K562 (cell line): ENCODE measurements around the gene PPY. TPM values are rescaled to one million over a fixed set of nuclear protein-coding genes. Genes with fewer than 3 reads are reported as not detected.
A peak's percentile ranks its signal among the peaks of the same experiment; 100 is the strongest.

Source experiments
- ATF1 ChIP-seq, 2 experiments: fragments of 450-650 bp in 1 of 2; IDR thresholded peaks; 2 replicates each; pipeline ENCODE4 v1.6.1; 2016; ENCODE audit warnings: missing compliant biosample characterization in 1 of 2, missing genetic modification characterization in 1 of 2
- CBFA2T2 ChIP-seq: fragments of 450-650 bp; conservative IDR thresholded peaks from 2 replicates; pipeline ENCODE4 v1.6.1; 2017; ENCODE audit warnings: mild to moderate bottlenecking
- CCNT2 ChIP-seq: IDR thresholded peaks from 2 replicates; pipeline ENCODE4 v1.6.1; 2011; ENCODE audit warnings: borderline replicate concordance, low read depth, mild to moderate bottlenecking, moderate library complexity, mixed read lengths, low read length; ENCODE audit not compliant: insufficient read length; ENCODE audit errors: extremely low read depth
- CHD2 ChIP-seq: IDR thresholded peaks from 2 replicates; pipeline ENCODE4 v1.6.1; 2011; ENCODE audit warnings: low read depth, low read length
- ESRRA ChIP-seq: fragments of 450-650 bp; IDR thresholded peaks from 2 replicates; pipeline ENCODE4 v1.6.1; 2014; ENCODE audit warnings: low read depth, mild to moderate bottlenecking, moderate library complexity, borderline replicate concordance
- ETV6 ChIP-seq, 3 experiments: fragments of 150-350 bp in 1 of 3; sonication (generic) in 1 of 3; formaldehyde crosslinking in 1 of 3; IDR thresholded peaks; 2 replicates each; pipeline versions ENCODE4 v1.6.1 to v1.8.0; 2014 to 2022; ENCODE audit warnings: borderline replicate concordance in 2 of 3, low read depth in 2 of 3, antibody characterized with exemption in 1 of 3, low read length in 1 of 3, mild to moderate bottlenecking in 1 of 3, missing genetic modification reagents in 1 of 3
- FUS ChIP-seq: fragments of 200-400 bp; formaldehyde crosslinking; optimal IDR thresholded peaks from 2 replicates; pipeline ENCODE3; 2017; ENCODE audit warnings: low read depth, low read length
- GABPA ChIP-seq: fragments of 200-800 bp; sonication (Bioruptor generic); conservative IDR thresholded peaks from 2 replicates; pipeline ENCODE4 v1.6.1; 2016; ENCODE audit warnings: low read depth, missing genetic modification characterization, missing compliant biosample characterization
- HMGN3 ChIP-seq: IDR thresholded peaks from 2 replicates; pipeline ENCODE4 v1.6.1; 2011; ENCODE audit warnings: borderline replicate concordance, low read depth, mild to moderate bottlenecking, mixed read lengths, low read length; ENCODE audit not compliant: insufficient read length; ENCODE audit errors: extremely low read depth
- HSF4 ChIP-seq: fragments of 250-450 bp; sonication (Bioruptor Pico); IDR thresholded peaks from 2 replicates; pipeline ENCODE4 v2.1.2; 2022; ENCODE audit warnings: mild to moderate bottlenecking, moderate library complexity, borderline replicate concordance
- JUNB ChIP-seq: fragments of 450-650 bp; formaldehyde crosslinking; conservative IDR thresholded peaks from 2 replicates; pipeline ENCODE4 v1.4.0; 2020; ENCODE audit warnings: mild to moderate bottlenecking
- JUND ChIP-seq, 2 experiments: IDR thresholded peaks; 2 replicates in 1 of 2; 3 replicates in 1 of 2; pipeline ENCODE4 v1.6.1; 2011; ENCODE audit warnings: borderline replicate concordance in 2 of 2, low read depth in 2 of 2, low read length in 2 of 2, improper control_type of control experiment in 1 of 2, missing biosample characterization in 1 of 2, missing genetic modification characterization in 1 of 2, missing genetic modification reagents in 1 of 2
- MCM5 ChIP-seq: fragments of 450-650 bp; IDR thresholded peaks from 2 replicates; pipeline ENCODE4 v1.6.1; 2016; ENCODE audit warnings: low read depth
- MYBL2 ChIP-seq, 2 experiments: fragments of 450-650 bp in 1 of 2; sonication (generic) in 1 of 2; formaldehyde crosslinking in 1 of 2; IDR thresholded peaks; 2 replicates each; pipeline versions ENCODE4 v1.6.1 to v1.8.1; 2017 to 2022; ENCODE audit warnings: borderline replicate concordance in 1 of 2, inconsistent platforms in 1 of 2, low read depth in 1 of 2, mild to moderate bottlenecking in 1 of 2, missing genetic modification reagents in 1 of 2, moderate library complexity in 1 of 2
- NFYB ChIP-seq: IDR thresholded peaks from 2 replicates; pipeline ENCODE4 v1.6.1; 2011; ENCODE audit warnings: mild to moderate bottlenecking, moderate library complexity; ENCODE audit not compliant: insufficient read length; ENCODE audit errors: extremely low read depth
- NR2C2 ChIP-seq, 2 experiments: fragments of 200-800 bp in 1 of 2; sonication (Bioruptor generic) in 1 of 2; sonication (generic) in 1 of 2; formaldehyde crosslinking in 1 of 2; IDR thresholded peaks; 2 replicates each; pipeline versions ENCODE4 v1.6.1 to v1.8.0; 2016 to 2022; ENCODE audit warnings: mild to moderate bottlenecking in 1 of 2, missing compliant biosample characterization in 1 of 2, missing genetic modification characterization in 1 of 2, missing genetic modification reagents in 1 of 2
- NUFIP1 ChIP-seq: fragments of 450-650 bp; IDR thresholded peaks from 2 replicates; pipeline ENCODE4 v1.6.1; 2018; ENCODE audit not compliant: partially characterized antibody
- SAP30 ChIP-seq: fragments of 200-600 bp; sonication (generic); IDR thresholded peaks from 2 replicates; pipeline ENCODE4 v1.6.1; 2012; ENCODE audit warnings: borderline replicate concordance, low read depth, mild to moderate bottlenecking, moderate library complexity, low read length, control low read depth, inconsistent platforms; ENCODE audit not compliant: insufficient read depth, poor library complexity, severe bottlenecking
- SNAPC5 ChIP-seq: fragments of 250-450 bp; sonication (Bioruptor Pico); IDR thresholded peaks from 2 replicates; pipeline ENCODE4 v1.8.0; 2021; ENCODE audit warnings: moderate library complexity, mild to moderate bottlenecking, inconsistent platforms
- SUPT5H ChIP-seq: fragments of 450-650 bp; IDR thresholded peaks from 2 replicates; pipeline ENCODE4 v1.6.1; 2016
- TAF15 ChIP-seq: fragments of 200-400 bp; formaldehyde crosslinking; IDR thresholded peaks from 2 replicates; pipeline ENCODE4 v1.6.1; 2017; ENCODE audit warnings: mild to moderate bottlenecking, low read depth, low read length, moderate library complexity
- TCF7 ChIP-seq: sonication (generic); IDR thresholded peaks from 2 replicates; pipeline ENCODE4 v1.6.1; 2016; ENCODE audit warnings: antibody characterized with exemption, borderline replicate concordance
- USF1 ChIP-seq: sonication (generic); formaldehyde crosslinking; IDR thresholded peaks from 2 replicates; pipeline ENCODE4 v1.9.0; 2022; ENCODE audit warnings: mild to moderate bottlenecking, missing genetic modification reagents
- ZNF224 ChIP-seq: sonication (generic); formaldehyde crosslinking; IDR thresholded peaks from 2 replicates; pipeline ENCODE4 v1.8.0; 2022; ENCODE audit warnings: mild to moderate bottlenecking, missing genetic modification reagents
- ZNF282 ChIP-seq: sonication (generic); formaldehyde crosslinking; IDR thresholded peaks from 2 replicates; pipeline ENCODE4 v1.8.1; 2023; ENCODE audit warnings: missing genetic modification reagents
- polyA plus RNA-seq, 8 experiments: library from polyadenylated mRNA; depleted of rRNA in 4 of 8; stranded (reverse) in 5 of 8; unstranded in 3 of 8; fragments of >200 nt; fragmentation: Nextera tagmentation in 2 of 8; fragmentation: Illumina TruSeq in 1 of 8; extraction: Ambion mirVana in 2 of 8; extraction: Trizol in 1 of 8; gene quantifications; 2 replicates each; pipeline versions ENCODE4 v1.2.1 to v1.2.3, GENCODE V29; 2011 to 2014; ENCODE audit warnings: inconsistent platforms in 1 of 8, missing spikeins in 1 of 8
- total RNA-seq, 7 experiments: library from RNA; depleted of rRNA in 6 of 7; stranded (reverse); fragments of >200 nt in 6 of 7; fragmentation: Illumina TruSeq in 2 of 7; extraction: Trizol in 2 of 7; gene quantifications; 2 replicates each; pipeline versions ENCODE4 v1.2.1 to v1.2.3, GENCODE V29; 2011 to 2021; ENCODE audit warnings: low replicate concordance in 1 of 7

The PPY gene
- total and polyA plus RNA-seq, 9 of the 15 experiments (the other 6 are each of a cell fraction or from before 2014, with no cell fraction given) = not detected

GRCh38 chr17:43983515-43984411 lies 41.5 kb upstream of the PPY start (continued):
- TF ChIP-seq ESRRA (peak; percentile 85), HMGN3 (peak; percentile 99), CCNT2 (peak; percentile 100), CBFA2T2 (peak; percentile 60), HSF4 (no peak), SUPT5H (peak; percentile 46; the same call in 1 of the 2 replicates), ZNF282 (CRISPR knock-in tag) (no peak; the same call in 1 of the 2 replicates), ZNF224 (no peak; the same call in 1 of the 2 replicates), NFYB (no peak), JUND (IDR thresholded peaks at IDR 0.05; ENCODE audit: borderline replicate concordance, low read depth, low read length) (no peak), JUND (tag; IDR thresholded peaks at IDR 0.05; ENCODE audit: borderline replicate concordance, low read depth, low read length) (no peak), GABPA (tag) (peak; percentile 50; the same call in 1 of the 2 replicates), MCM5 (no peak), JUNB (CRISPR knock-in tag) (no peak), ATF1 (CRISPR knock-in tag; IDR thresholded peaks at IDR 0.05) (peak; percentile 66), ATF1 (tag; IDR thresholded peaks at IDR 0.05) (peak; percentile 89), NUFIP1 (no peak), NR2C2 (CRISPR knock-in tag; IDR thresholded peaks at IDR 0.05) (no peak), NR2C2 (tag; IDR thresholded peaks at IDR 0.05) (peak; percentile 73), SNAPC5 (CRISPR knock-in tag) (no peak), CHD2 (no peak), MYBL2 (IDR thresholded peaks at IDR 0.05; ENCODE audit: low read depth) (no peak), MYBL2 (CRISPR knock-in tag; IDR thresholded peaks at IDR 0.05; ENCODE audit: borderline replicate concordance) (no peak), TAF15 (no peak), TCF7 (0 out of 2 replicates have a peak, but pooled peaks have one; percentile 31), ETV6 (IDR thresholded peaks at IDR 0.05; ENCODE audit: borderline replicate concordance in 1 of 2, low read depth in 2 of 2, low read length in 1 of 2) (0 out of 4 replicates have a peak, but pooled peaks of 1 of the 2 experiments have one; percentile 43), ETV6 (CRISPR knock-in tag; IDR thresholded peaks at IDR 0.05; ENCODE audit: borderline replicate concordance) (no peak), FUS (no peak), SAP30 (no peak), USF1 (CRISPR knock-in tag) (no peak)
